Measurements from ENCODE around the gene FBXL7.
"Not testable (repeated sequence)": the region's sequence is repeated elsewhere in the genome, so short reads cannot be mapped to it uniquely, and the experiment has no call there.

Gene FBXL7

DNA sequence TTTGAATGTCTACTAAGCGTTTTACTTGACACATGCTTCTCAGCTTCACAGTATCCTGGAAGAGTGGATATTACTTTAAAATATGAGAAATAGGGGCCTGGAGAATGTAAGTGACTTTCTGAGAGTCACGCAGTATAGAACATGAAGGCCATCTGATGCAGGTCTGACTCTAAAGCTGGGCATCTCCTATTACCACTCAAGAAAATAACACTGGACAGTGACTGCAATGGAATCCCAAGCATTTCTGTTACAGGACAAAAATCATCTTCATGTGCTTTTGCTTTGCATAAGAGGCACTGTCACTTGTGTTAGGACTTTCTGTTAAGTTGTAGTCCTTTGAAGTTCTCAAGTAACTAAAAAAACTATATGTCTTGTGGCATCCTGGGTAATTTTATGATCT lies 335.5 kb downstream of the FBXL7 start:
- DNase-seq = no peak

DNA sequence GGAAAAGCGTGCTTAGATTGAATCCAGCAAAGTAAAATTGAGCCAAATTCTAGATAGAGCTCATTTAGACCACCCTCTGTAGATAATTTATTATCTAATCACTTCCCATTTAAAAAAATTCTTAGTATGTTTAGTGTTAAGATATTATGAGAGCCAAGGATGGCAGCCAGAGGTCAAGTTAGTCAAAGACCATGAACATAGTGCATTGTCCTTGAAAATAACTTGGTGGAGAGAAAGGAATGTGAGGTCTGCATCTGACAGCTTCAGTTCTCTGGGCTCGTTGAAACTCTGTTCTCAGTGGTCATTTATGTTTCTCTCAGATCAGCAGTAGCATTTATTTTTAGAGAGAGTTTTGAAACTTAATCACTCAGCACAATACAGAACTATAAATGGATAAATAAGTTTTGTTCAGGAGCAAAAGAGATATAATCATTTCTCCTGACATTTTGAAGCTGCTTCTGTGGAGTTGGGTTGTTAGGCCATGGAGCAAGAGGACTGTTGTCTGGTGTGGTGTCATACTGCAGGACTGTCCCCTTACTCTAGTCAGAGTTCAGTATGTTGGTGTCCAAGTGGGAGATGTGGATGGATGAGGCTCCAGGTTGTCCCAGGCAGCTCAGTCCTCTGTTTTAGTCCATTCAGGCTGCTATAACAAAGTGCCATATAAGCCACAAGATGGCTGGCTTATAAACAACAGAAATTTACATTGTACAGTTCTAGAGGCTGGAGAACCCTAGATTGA lies 337.7 kb downstream of the FBXL7 start:
- DNase-seq = no peak

DNA sequence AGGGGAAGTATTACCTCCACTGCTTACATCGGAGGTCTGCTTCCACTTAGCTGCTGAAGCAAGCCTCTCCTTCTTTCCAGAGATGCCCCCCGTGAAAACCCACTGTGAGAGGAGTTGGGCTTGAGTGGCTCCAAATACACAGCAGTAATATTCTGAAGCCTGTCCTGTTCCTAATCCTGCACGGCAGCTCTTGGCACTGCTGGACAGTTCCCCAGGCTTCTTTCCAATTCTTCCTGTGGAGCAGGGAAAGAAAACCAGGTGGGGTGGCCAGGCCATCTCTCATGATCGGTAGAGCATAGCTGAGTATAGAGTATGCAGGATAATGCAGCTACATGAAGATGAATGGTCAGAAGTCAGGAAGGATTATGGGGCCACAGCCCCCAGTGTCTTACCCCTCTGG lies 344.3 kb downstream of the FBXL7 start:
- no peak for DNase-seq

- no peak for DNase-seq
Measured at GRCh38 chr5:15844871-15845270, 344.9 kb downstream of the FBXL7 start.

- no peak for DNase-seq
Measured at GRCh38 chr5:15850536-15850935, 350.6 kb downstream of the FBXL7 start.

GRCh38 chr5:15850939-15851341 lies 351.0 kb downstream of the FBXL7 start:
- no peak for DNase-seq

GRCh38 chr5:15852217-15852616 lies 352.2 kb downstream of the FBXL7 start:
- no peak for DNase-seq

DNA sequence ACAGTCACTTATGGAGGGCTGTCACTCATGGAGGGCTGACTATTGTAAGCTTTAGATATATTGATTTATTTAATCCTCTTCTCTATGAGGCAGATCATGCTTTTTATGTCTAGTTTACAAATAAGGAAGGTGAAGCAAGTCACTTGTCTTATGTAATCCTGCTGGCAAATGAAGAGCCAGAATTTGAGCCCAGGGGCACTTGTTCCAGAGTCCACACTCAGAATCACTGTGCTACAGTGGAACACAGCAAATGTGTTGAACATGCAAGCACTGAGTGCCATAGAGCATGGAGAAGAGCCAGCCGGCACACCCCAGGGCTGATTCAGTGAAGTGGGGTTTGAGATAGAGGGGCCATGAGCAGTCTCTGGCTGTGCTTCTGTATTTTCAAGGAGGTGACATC lies 353.0 kb downstream of the FBXL7 start:
- DNase-seq = no peak

- DNase-seq = no peak
Measured at GRCh38 chr5:15858326-15858725, 358.3 kb downstream of the FBXL7 start.

- DNase-seq = no peak
Measured at GRCh38 chr5:15864536-15865215, 364.7 kb downstream of the FBXL7 start.

GRCh38 chr5:15872259-15872658 lies 372.3 kb downstream of the FBXL7 start:
- not testable (repeated sequence) for DNase-seq

- no peak for DNase-seq
Measured at GRCh38 chr5:15877914-15878313, 377.9 kb downstream of the FBXL7 start.

DNA sequence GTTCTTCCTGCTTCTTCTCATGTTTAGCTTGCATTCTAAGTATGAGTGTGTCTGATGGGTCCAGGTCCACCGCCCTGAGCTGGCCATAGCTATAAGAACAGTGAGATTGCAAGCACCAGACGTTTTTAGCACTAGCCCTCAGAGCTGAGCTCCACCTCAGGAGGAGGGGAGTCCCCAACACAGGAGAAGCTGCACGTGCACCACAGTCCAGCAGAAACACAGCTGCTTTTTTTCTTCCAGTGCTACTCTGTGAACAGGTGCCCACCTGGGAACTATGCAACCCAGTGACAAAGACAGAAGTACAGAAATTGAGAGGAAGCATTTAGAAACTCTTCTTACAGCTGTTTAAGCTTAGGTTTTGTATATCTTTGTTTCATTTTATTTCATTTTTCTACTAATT lies 380.2 kb downstream of the FBXL7 start:
- DNase-seq = no peak

GRCh38 chr5:15885156-15885555 lies 385.2 kb downstream of the FBXL7 start:
- DNase-seq = no peak

DNA sequence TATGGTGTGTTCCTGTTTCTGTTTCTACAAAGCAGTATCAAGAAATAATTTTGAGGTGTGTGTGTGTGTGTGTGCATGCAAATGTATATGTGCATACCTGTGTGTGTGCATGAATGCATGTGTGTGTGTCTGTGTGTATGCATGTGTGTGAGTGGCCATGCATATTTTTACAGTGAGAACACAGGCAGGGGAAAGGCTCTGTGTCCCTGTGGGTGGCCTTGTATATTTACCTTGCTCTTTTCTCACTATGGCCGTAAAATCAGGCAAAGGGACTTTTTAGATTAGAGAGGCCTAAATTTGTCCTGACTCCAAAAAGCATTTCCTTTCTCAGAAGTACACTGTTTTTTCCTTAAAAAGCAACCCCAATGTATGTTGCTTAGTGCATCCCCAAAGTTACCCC lies 386.2 kb downstream of the FBXL7 start:
- DNase-seq = no peak

GRCh38 chr5:15887093-15887492 lies 387.1 kb downstream of the FBXL7 start:
- DNase-seq = no peak

GRCh38 chr5:15889001-15889400 lies 389.0 kb downstream of the FBXL7 start:
- DNase-seq = no peak

- no peak for DNase-seq
Measured at GRCh38 chr5:15893866-15894265, 393.9 kb downstream of the FBXL7 start.

- DNase-seq = no peak
Measured at GRCh38 chr5:15897656-15898055, 397.7 kb downstream of the FBXL7 start.

DNA sequence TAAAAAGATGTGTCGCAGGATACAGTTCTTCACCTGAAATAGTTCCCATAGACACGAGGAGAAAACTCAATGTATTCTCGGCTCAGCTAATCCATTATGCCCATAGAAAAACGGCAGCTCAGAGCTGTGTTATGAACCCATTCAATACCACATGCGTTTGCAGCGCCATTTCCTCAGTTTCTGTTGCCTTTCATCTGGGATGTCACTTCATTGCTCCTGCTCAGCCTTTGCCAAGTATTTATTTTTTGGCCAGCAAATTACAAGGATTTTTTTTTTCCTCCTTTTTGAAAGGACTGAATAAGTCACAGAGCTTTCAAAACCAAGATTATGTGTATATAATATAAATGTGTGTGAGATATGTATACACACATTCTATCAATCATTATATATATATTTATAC lies 398.7 kb downstream of the FBXL7 start:
- DNase-seq = no peak

- no peak for DNase-seq
Measured at GRCh38 chr5:15899481-15899880, 399.5 kb downstream of the FBXL7 start.

- DNase-seq = no peak
Measured at GRCh38 chr5:15901151-15901550, 401.2 kb downstream of the FBXL7 start.

- no peak for DNase-seq
Measured at GRCh38 chr5:15902066-15902465, 402.1 kb downstream of the FBXL7 start.

DNA sequence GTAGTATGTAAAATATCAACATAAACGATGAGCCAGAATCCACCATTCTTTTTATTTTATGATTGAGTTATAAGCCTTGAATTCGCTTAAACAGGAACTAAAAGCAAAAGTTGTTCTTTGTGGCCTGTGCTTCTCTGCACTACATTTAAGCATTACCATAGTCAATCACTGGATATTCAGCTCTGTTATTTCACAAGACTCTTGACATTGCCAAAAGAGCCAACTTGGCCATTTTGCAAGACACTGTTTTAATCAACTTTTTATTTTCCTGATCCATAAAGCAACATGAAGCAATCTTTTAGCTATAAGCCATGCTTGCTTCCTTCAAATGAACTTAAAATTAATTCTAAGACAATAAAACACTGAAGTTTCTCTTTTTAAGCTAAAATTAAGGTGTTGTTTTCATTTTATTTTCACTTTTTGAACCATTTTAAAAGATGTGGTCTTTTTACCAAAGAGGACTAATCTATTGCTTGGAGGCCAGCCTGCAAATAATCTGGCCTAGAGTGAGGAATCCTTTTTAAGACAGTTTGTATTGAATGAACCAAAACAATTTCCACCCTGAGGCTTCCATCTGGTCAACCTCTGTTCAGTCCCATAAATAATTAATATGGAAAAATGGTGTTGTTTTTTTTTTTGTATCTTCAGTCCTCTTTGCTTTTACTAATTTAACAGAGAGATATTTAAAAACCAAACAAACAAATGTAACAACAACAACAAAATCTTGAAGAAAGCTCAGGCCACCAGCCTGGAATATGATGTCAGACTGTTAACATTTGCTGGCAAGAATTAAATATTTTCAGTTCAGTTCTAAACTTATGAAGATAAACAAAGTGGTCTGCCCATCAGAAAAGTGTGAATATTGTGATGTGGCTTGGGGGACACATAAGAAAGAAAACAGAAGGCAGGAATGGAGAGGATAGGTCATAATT lies 405.2 kb downstream of the FBXL7 start:
- DNase-seq = no peak

Data from inflammatory macrophage treated with lipopolysaccharide for 1 hour (primary cell).